ENCODE data around the gene PRR29. TPM values are rescaled to one million over a fixed set of nuclear protein-coding genes. Genes with fewer than 3 reads are reported as not detected.
A peak's percentile ranks its signal among the peaks of the same experiment; 100 is the strongest.

PRR29 gene
- total RNA-seq, 1 donor from 2014 or later, result not detected

- H3K9me3 ChIP-seq (replicated peaks), result no peaks in the 10 kb centered on the region
- H3K4me3 ChIP-seq, result no peak overlapping the region
- H3K27ac ChIP-seq (replicated peaks), result no peak overlapping the region
- peaks cover 30% of the 10 kb centered on the region for H3K27me3 ChIP-seq (ENCODE audit: low read depth)
- TF ChIP-seq CTCF (IDR thresholded peaks at IDR 0.05; ENCODE audit: borderline replicate concordance), result no peak
- DNase-seq, result peak; percentile 11
- H3K36me3 ChIP-seq, result no peaks in the 10 kb centered on the region
- peaks cover 58% of the 10 kb centered on the region for H3K4me1 ChIP-seq
- intact Hi-C loops (cut with micrococcal nuclease), result no loop called here
These were observed 9.2 kb upstream of the PRR29 start for GRCh38 chr17:63988741-63989621.

GRCh38 chr17:63989622-63990345 lies 8.4 kb upstream of the PRR29 start:
- Histone ChIP-seq H3K4me3 (no peak overlapping the region), H3K9me3 (replicated peaks) (no peaks in the 10 kb centered on the region), H3K36me3 (no peaks in the 10 kb centered on the region), H3K27ac (replicated peaks) (no peak overlapping the region), H3K27me3 (ENCODE audit: low read depth) (peaks cover 30% of the 10 kb centered on the region), H3K4me1 (peaks cover 50% of the 10 kb centered on the region)
- DNase-seq, result peak; percentile 3
- intact Hi-C loops (cut with micrococcal nuclease), result no loop called here
- no peak for TF ChIP-seq CTCF (IDR thresholded peaks at IDR 0.05; ENCODE audit: borderline replicate concordance)

GRCh38 chr17:63991611-63992010 lies 6.5 kb upstream of the PRR29 start:
- Histone ChIP-seq H3K9me3 (replicated peaks) (no peaks in the 10 kb centered on the region), H3K27me3 (ENCODE audit: low read depth) (peaks cover 40% of the 10 kb centered on the region), H3K36me3 (no peaks in the 10 kb centered on the region), H3K4me3 (no peak overlapping the region), H3K27ac (replicated peaks) (no peak overlapping the region), H3K4me1 (peaks cover 33% of the 10 kb centered on the region)
- TF ChIP-seq CTCF (IDR thresholded peaks at IDR 0.05; ENCODE audit: borderline replicate concordance), result no peak
- intact Hi-C loops (cut with micrococcal nuclease), result no loop called here
- no peak for DNase-seq

- H3K4me3 ChIP-seq, result no peak overlapping the region
- no peaks in the 10 kb centered on the region for H3K9me3 ChIP-seq (replicated peaks)
- no peak for TF ChIP-seq CTCF (IDR thresholded peaks at IDR 0.05; ENCODE audit: borderline replicate concordance)
- no peak overlapping the region for H3K27ac ChIP-seq (replicated peaks)
- peaks cover 31% of the 10 kb centered on the region for H3K4me1 ChIP-seq
- intact Hi-C loops (cut with micrococcal nuclease), result no loop called here
- peak; percentile 9 for DNase-seq
- H3K27me3 ChIP-seq (ENCODE audit: low read depth), result peaks cover 56% of the 10 kb centered on the region
- no peaks in the 10 kb centered on the region for H3K36me3 ChIP-seq
These were observed 4.7 kb upstream of the PRR29 start for GRCh38 chr17:63993368-63993985.

- Histone ChIP-seq H3K4me1 (peaks cover 26% of the 10 kb centered on the region), H3K9me3 (replicated peaks) (no peaks in the 10 kb centered on the region), H3K27me3 (ENCODE audit: low read depth) (peaks cover 54% of the 10 kb centered on the region), H3K36me3 (no peaks in the 10 kb centered on the region), H3K27ac (replicated peaks) (no peak overlapping the region), H3K4me3 (no peak overlapping the region)
- intact Hi-C loops (cut with micrococcal nuclease), result no loop called here
- DNase-seq, result peak; percentile 3
- no peak for TF ChIP-seq CTCF (IDR thresholded peaks at IDR 0.05; ENCODE audit: borderline replicate concordance)
These were observed 2.5 kb upstream of the PRR29 start for GRCh38 chr17:63995626-63996025.

Measured in left ventricle myocardium inferior (tissue), 1 donor.